DOHH2 (cell line): ENCODE results near the gene IMPG2.

Source experiments
- H3F3A ChIP-seq: fragments of 200-600 bp; sonication (generic), shearing (Covaris generic); 2 replicates; pipeline ENCODE4 v1.6.0; 2016; ENCODE audit warnings: antibody characterized with exemption, mild to moderate bottlenecking; ENCODE audit not compliant: control insufficient read depth, insufficient read depth
- H3K27ac ChIP-seq: fragments of 200-600 bp; sonication (generic); 2 replicates; pipeline ENCODE4 v1.5.1; 2014; ENCODE audit warnings: low read depth, mild to moderate bottlenecking, low read length, moderate library complexity
- H3K27me3 ChIP-seq: fragments of 200-600 bp; sonication (generic); 2 replicates; pipeline ENCODE4 v1.6.1; 2014; ENCODE audit warnings: mild to moderate bottlenecking, low read length, mixed read lengths; ENCODE audit not compliant: control insufficient read depth
- H3K36me3 ChIP-seq: fragments of 200-600 bp; sonication (generic); 2 replicates; pipeline ENCODE4 v1.6.1; 2014; ENCODE audit warnings: mild to moderate bottlenecking, low read length, moderate library complexity, mixed read lengths; ENCODE audit not compliant: control insufficient read depth
- H3K4me1 ChIP-seq: fragments of 200-600 bp; sonication (generic); 2 replicates; pipeline ENCODE4 v1.6.1; 2014; ENCODE audit warnings: mild to moderate bottlenecking, low read length, mixed read lengths; ENCODE audit not compliant: control insufficient read depth
- H3K4me2 ChIP-seq: fragments of 200-600 bp; sonication (generic); 2 replicates; pipeline ENCODE4 v1.6.0; 2014; ENCODE audit warnings: mild to moderate bottlenecking, low read length, moderate library complexity
- H3K4me3 ChIP-seq: fragments of 200-600 bp; sonication (generic); 2 replicates; pipeline ENCODE4 v1.5.1; 2014; ENCODE audit warnings: mild to moderate bottlenecking, low read length, mixed read lengths
- H3K79me2 ChIP-seq: fragments of 200-600 bp; sonication (generic); 2 replicates; pipeline ENCODE4 v1.6.1; 2014; ENCODE audit warnings: mild to moderate bottlenecking, low read length, mixed read lengths; ENCODE audit not compliant: control insufficient read depth
- H3K9me2 ChIP-seq: fragments of 200-600 bp; sonication (generic); replicated peaks from 2 replicates; pipeline ENCODE4 v1.6.1; 2014; ENCODE audit warnings: mild to moderate bottlenecking, low read length, mixed read lengths; ENCODE audit not compliant: control insufficient read depth
- H3K9me3 ChIP-seq: fragments of 200-600 bp; sonication (generic); 2 replicates; pipeline ENCODE4 v1.6.1; 2014; ENCODE audit warnings: antibody characterized with exemption, low read length, mixed read lengths; ENCODE audit not compliant: control insufficient read depth, insufficient read depth
- H4K20me1 ChIP-seq: fragments of 200-600 bp; sonication (generic); 2 replicates; pipeline ENCODE4 v1.6.0; 2014; ENCODE audit warnings: low read depth, mild to moderate bottlenecking, antibody characterized with exemption, low read length, moderate library complexity; ENCODE audit not compliant: control insufficient read depth, insufficient read depth
- EZH2phosphoT487 ChIP-seq: fragments of 200-600 bp; sonication (generic); IDR thresholded peaks from 2 replicates; pipeline ENCODE4 v1.6.1; 2017; ENCODE audit warnings: borderline replicate concordance, mild to moderate bottlenecking, antibody characterized with exemption, low read length, moderate library complexity, mixed read lengths
- TF ChIP-seq, protein P1 (sequence below): fragments of 200-600 bp; sonication (generic); IDR thresholded peaks from one replicate; pipeline ENCODE4 v1.5.1; 2014; ENCODE audit warnings: antibody characterized with exemption, mild to moderate bottlenecking, low read depth, low read length; ENCODE audit not compliant: poor library complexity, severe bottlenecking

The IMPG2 gene

GRCh38 chr3:101320475-101320874 is at the start of gene IMPG2:
Gene IMPG2, minus strand, starts transcription at chr3:101320575. Its CDS starts 203 bp downstream, at chr3:101320372.
- Histone ChIP-seq H3K4me1 (no peaks in the 10 kb centered on the region), H3K27me3 (no peaks in the 10 kb centered on the region), H3F3A (no peaks in the 10 kb centered on the region), H3K27ac (no peak within 1 kb of the TSS), H3K9me2 (no peaks in the 10 kb centered on the region), H3K36me3 (no peaks in the 10 kb centered on the region), H3K79me2 (no peaks in the 10 kb centered on the region), H3K4me2 (no peak within 1 kb of the TSS), H4K20me1 (no peaks in the 10 kb centered on the region), H3K9me3 (no peaks in the 10 kb centered on the region), H3K4me3 (no peak within 1 kb of the TSS)
- TF ChIP-seq, protein P1, sequence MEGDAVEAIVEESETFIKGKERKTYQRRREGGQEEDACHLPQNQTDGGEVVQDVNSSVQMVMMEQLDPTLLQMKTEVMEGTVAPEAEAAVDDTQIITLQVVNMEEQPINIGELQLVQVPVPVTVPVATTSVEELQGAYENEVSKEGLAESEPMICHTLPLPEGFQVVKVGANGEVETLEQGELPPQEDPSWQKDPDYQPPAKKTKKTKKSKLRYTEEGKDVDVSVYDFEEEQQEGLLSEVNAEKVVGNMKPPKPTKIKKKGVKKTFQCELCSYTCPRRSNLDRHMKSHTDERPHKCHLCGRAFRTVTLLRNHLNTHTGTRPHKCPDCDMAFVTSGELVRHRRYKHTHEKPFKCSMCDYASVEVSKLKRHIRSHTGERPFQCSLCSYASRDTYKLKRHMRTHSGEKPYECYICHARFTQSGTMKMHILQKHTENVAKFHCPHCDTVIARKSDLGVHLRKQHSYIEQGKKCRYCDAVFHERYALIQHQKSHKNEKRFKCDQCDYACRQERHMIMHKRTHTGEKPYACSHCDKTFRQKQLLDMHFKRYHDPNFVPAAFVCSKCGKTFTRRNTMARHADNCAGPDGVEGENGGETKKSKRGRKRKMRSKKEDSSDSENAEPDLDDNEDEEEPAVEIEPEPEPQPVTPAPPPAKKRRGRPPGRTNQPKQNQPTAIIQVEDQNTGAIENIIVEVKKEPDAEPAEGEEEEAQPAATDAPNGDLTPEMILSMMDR = no peak
- no peak for TF ChIP-seq EZH2phosphoT487

DNA sequence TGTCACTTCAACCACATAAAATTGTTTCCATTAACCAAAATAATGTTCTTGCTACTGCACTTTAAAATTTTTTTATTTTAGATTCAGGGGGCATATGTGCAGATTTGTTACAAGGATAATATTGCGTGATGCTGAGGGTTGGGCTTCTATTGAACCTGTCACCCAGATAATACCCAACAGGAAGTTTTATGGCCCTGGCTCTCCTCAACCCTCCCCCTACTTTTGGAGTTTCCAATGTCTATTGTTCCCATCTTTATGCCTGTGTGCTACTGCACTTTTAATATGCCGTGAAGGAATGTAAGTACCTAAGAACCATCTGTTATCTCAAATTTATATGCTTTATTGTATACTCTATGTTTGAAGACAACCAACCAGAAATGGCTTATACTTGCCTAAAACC is 42.0 kb upstream of the IMPG2 start:
- H3K4me2 ChIP-seq = no peak overlapping the region
- H3K4me3 ChIP-seq = no peak overlapping the region
- H3K9me3 ChIP-seq = no peaks in the 10 kb centered on the region
- H3K4me1 ChIP-seq = no peaks in the 10 kb centered on the region
- no peaks in the 10 kb centered on the region for H3K79me2 ChIP-seq
- no peaks in the 10 kb centered on the region for H3F3A ChIP-seq
- H3K9me2 ChIP-seq = no peaks in the 10 kb centered on the region; the same call in 1 of the 2 replicates
- no peaks in the 10 kb centered on the region for H3K27me3 ChIP-seq
- TF ChIP-seq, protein P1 = no peak
- TF ChIP-seq EZH2phosphoT487 = no peak
- H4K20me1 ChIP-seq = no peaks in the 10 kb centered on the region
- peaks cover 2% of the 10 kb centered on the region; the same call in 1 of the 2 replicates for H3K36me3 ChIP-seq
- no peak overlapping the region for H3K27ac ChIP-seq

- no peaks in the 10 kb centered on the region for H3K9me3 ChIP-seq
- H3K4me3 ChIP-seq = no peak overlapping the region
- H4K20me1 ChIP-seq = no peaks in the 10 kb centered on the region
- TF ChIP-seq EZH2phosphoT487 = no peak
- TF ChIP-seq, protein P1 = no peak
- no peaks in the 10 kb centered on the region for H3K79me2 ChIP-seq
- H3F3A ChIP-seq = no peaks in the 10 kb centered on the region
- H3K4me2 ChIP-seq = no peak overlapping the region
- no peaks in the 10 kb centered on the region for H3K36me3 ChIP-seq
- no peaks in the 10 kb centered on the region for H3K4me1 ChIP-seq
- no peak overlapping the region for H3K27ac ChIP-seq
- no peaks in the 10 kb centered on the region for H3K27me3 ChIP-seq
- H3K9me2 ChIP-seq = no peaks in the 10 kb centered on the region
Measured at GRCh38 chr3:101351829-101352228, 31.5 kb upstream of the IMPG2 start.

GRCh38 chr3:101340591-101340990 is 20.2 kb upstream of the IMPG2 start:
- H3K9me3 ChIP-seq = no peaks in the 10 kb centered on the region
- H3K27me3 ChIP-seq = no peaks in the 10 kb centered on the region
- H3K4me2 ChIP-seq = no peak overlapping the region
- H3K9me2 ChIP-seq = no peaks in the 10 kb centered on the region
- H3K27ac ChIP-seq = no peak overlapping the region
- H3K79me2 ChIP-seq = no peaks in the 10 kb centered on the region
- no peaks in the 10 kb centered on the region for H3K4me1 ChIP-seq
- no peaks in the 10 kb centered on the region for H4K20me1 ChIP-seq
- no peaks in the 10 kb centered on the region for H3F3A ChIP-seq
- no peak overlapping the region for H3K4me3 ChIP-seq
- no peaks in the 10 kb centered on the region; the same call in 1 of the 2 replicates for H3K36me3 ChIP-seq
- TF ChIP-seq EZH2phosphoT487 = no peak
- TF ChIP-seq, protein P1 = no peak
